Measurements from ENCODE around the gene PLA2G4A. TPM values are rescaled to one million over a fixed set of nuclear protein-coding genes. Genes with fewer than 3 reads are reported as not detected.

PLA2G4A gene
- total and polyA plus RNA-seq, 2 donors (not counting 1 experiment from before 2014, with no cell fraction given) = 0.15 TPM; not detected in 1

GRCh38 chr1:186974774-186975181 lies 146.0 kb downstream of the PLA2G4A start:
- Histone ChIP-seq H3K79me2 (ENCODE audit: control insufficient read depth, insufficient read depth, low read length) (no peaks in the 10 kb centered on the region), H3K27me3 (replicated peaks in 1 of 4; ENCODE audit: control extremely low read depth in 1 of 4, control insufficient read depth in 3 of 4, insufficient read depth in 4 of 4, low read length in 3 of 4) (no peaks in the 10 kb centered on the region), H3K4me3 (ENCODE audit: control extremely low read depth in 1 of 5, extremely low read depth in 1 of 5, insufficient read depth in 1 of 5, low read depth in 2 of 5, low read length in 4 of 5) (no peak overlapping the region), H3K27ac (ENCODE audit: low read length in 2 of 2) (no peak overlapping the region), H3K9ac (ENCODE audit: low read length) (no peak overlapping the region), H3K4me1 (ENCODE audit: control insufficient read depth in 2 of 2, insufficient read depth in 2 of 2, low read length in 2 of 2) (no peaks in the 10 kb centered on the region), H2AFZ (ENCODE audit: insufficient read depth, low read depth, low read length, poor library complexity, severe bottlenecking) (no peak overlapping the region), H4K20me1 (ENCODE audit: control insufficient read depth, insufficient read depth, low read length, poor library complexity, severe bottlenecking) (no peaks in the 10 kb centered on the region), H3K4me2 (replicated peaks; ENCODE audit: low read depth, low read length, poor library complexity, severe bottlenecking) (no peak overlapping the region), H3K36me3 (replicated peaks in 1 of 2; ENCODE audit: control extremely low read depth in 1 of 2, control insufficient read depth in 1 of 2, extremely low read depth in 1 of 2, insufficient read depth in 2 of 2, low read length in 1 of 2) (no peaks in the 10 kb centered on the region), H3K9me3 (ENCODE audit: control extremely low read depth in 1 of 3, control insufficient read depth in 2 of 3, insufficient read depth in 1 of 3, low read length in 2 of 3) (no peaks in the 10 kb centered on the region)
- no peak overlapping the region for H3K27ac Mint-ChIP-seq
- WGBS (ENCODE audit: insufficient coverage) = no CpG with 5 or more reads among the region's 3 CpGs
- TF ChIP-seq, protein P1, sequence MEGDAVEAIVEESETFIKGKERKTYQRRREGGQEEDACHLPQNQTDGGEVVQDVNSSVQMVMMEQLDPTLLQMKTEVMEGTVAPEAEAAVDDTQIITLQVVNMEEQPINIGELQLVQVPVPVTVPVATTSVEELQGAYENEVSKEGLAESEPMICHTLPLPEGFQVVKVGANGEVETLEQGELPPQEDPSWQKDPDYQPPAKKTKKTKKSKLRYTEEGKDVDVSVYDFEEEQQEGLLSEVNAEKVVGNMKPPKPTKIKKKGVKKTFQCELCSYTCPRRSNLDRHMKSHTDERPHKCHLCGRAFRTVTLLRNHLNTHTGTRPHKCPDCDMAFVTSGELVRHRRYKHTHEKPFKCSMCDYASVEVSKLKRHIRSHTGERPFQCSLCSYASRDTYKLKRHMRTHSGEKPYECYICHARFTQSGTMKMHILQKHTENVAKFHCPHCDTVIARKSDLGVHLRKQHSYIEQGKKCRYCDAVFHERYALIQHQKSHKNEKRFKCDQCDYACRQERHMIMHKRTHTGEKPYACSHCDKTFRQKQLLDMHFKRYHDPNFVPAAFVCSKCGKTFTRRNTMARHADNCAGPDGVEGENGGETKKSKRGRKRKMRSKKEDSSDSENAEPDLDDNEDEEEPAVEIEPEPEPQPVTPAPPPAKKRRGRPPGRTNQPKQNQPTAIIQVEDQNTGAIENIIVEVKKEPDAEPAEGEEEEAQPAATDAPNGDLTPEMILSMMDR (IDR thresholded peaks at IDR 0.05) = no peak
- no peak for TF ChIP-seq EZH2 (IDR thresholded peaks at IDR 0.05; ENCODE audit: borderline replicate concordance, insufficient read depth, low read depth, low read length, poor library complexity, severe bottlenecking)
- H3K4me1 Mint-ChIP-seq = no peaks in the 10 kb centered on the region
- no peaks in the 10 kb centered on the region for H3K9me3 Mint-ChIP-seq (ENCODE audit: insufficient read depth)
- no peak overlapping the region for H3K4me3 Mint-ChIP-seq
- intact Hi-C loops (cut with micrococcal nuclease) = no loop called here
- CTCF ChIA-PET = interaction anchor here (1.2 kb wide), 1 partner anchor 10 kb away, joined by 3 read pairs; no protein-coding TSS in a partner anchor
- no peak for ATAC-seq (ENCODE audit: low read depth)
- POLR2A ChIA-PET = no interaction called here
- no peak for DNase-seq
- H3K27me3 Mint-ChIP-seq = no peaks in the 10 kb centered on the region

DNA sequence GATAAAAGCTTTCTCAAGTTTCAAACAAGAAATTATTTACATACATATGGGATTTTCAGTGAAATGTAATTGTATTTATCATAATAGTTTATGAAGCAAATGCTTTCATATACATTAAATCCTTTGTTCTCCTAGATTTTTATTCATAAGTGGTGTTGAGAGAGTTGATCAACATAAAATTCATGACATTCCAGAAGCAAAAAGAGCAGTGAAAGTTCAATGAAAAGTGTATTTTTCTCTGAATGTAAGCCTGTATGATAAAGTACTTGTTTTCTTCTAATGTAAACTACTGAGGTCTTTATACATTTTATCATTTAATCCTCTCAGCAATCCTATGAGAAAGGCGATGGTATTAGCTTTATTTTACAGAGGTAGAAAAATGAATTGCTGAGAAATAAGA lies 146.5 kb downstream of the PLA2G4A start:
- H2AFZ ChIP-seq (ENCODE audit: insufficient read depth, low read depth, low read length, poor library complexity, severe bottlenecking) = no peak overlapping the region
- H3K9ac ChIP-seq (ENCODE audit: low read length) = no peak overlapping the region
- WGBS (ENCODE audit: insufficient coverage) = no CpG with 5 or more reads among the region's 1 CpG
- H3K4me1 Mint-ChIP-seq = no peaks in the 10 kb centered on the region
- no peak for ATAC-seq (ENCODE audit: low read depth)
- no peaks in the 10 kb centered on the region for H3K79me2 ChIP-seq (ENCODE audit: control insufficient read depth, insufficient read depth, low read length)
- H3K27ac ChIP-seq (ENCODE audit: low read length in 2 of 2) = no peak overlapping the region
- no peak overlapping the region for H3K4me3 Mint-ChIP-seq
- intact Hi-C loops (cut with micrococcal nuclease) = no loop called here
- H3K27me3 ChIP-seq (replicated peaks in 1 of 4; ENCODE audit: control extremely low read depth in 1 of 4, control insufficient read depth in 3 of 4, insufficient read depth in 4 of 4, low read length in 3 of 4) = no peaks in the 10 kb centered on the region
- no peaks in the 10 kb centered on the region for H3K9me3 Mint-ChIP-seq (ENCODE audit: insufficient read depth)
- no peak for DNase-seq
- H3K4me3 ChIP-seq (ENCODE audit: control extremely low read depth in 1 of 5, extremely low read depth in 1 of 5, insufficient read depth in 1 of 5, low read depth in 2 of 5, low read length in 4 of 5) = no peak overlapping the region
- H3K27me3 Mint-ChIP-seq = no peaks in the 10 kb centered on the region
- H4K20me1 ChIP-seq (ENCODE audit: control insufficient read depth, insufficient read depth, low read length, poor library complexity, severe bottlenecking) = no peaks in the 10 kb centered on the region
- no peak for TF ChIP-seq EZH2 (IDR thresholded peaks at IDR 0.05; ENCODE audit: borderline replicate concordance, insufficient read depth, low read depth, low read length, poor library complexity, severe bottlenecking)
- TF ChIP-seq, protein P1 (IDR thresholded peaks at IDR 0.05) = no peak
- no peak overlapping the region for H3K27ac Mint-ChIP-seq
- ChIA-PET POLR2A (no interaction called here), CTCF (interaction anchor here (1.2 kb wide), 1 partner anchor 9 kb away, joined by 3 read pairs; no protein-coding TSS in a partner anchor)
- no peaks in the 10 kb centered on the region for H3K4me1 ChIP-seq (ENCODE audit: control insufficient read depth in 2 of 2, insufficient read depth in 2 of 2, low read length in 2 of 2)
- no peaks in the 10 kb centered on the region for H3K36me3 ChIP-seq (replicated peaks in 1 of 2; ENCODE audit: control extremely low read depth in 1 of 2, control insufficient read depth in 1 of 2, extremely low read depth in 1 of 2, insufficient read depth in 2 of 2, low read length in 1 of 2)
- no peak overlapping the region for H3K4me2 ChIP-seq (replicated peaks; ENCODE audit: low read depth, low read length, poor library complexity, severe bottlenecking)
- no peaks in the 10 kb centered on the region for H3K9me3 ChIP-seq (ENCODE audit: control extremely low read depth in 1 of 3, control insufficient read depth in 2 of 3, insufficient read depth in 1 of 3, low read length in 2 of 3)

Measured in B cell (primary cell).